Left colon (tissue), 2 donors: ENCODE measurements around the gene NLRP9. TPM values are rescaled to one million over a fixed set of nuclear protein-coding genes. Genes with fewer than 3 reads are reported as not detected.

Experiments
- ATAC-seq: fragments of 200-7000 bp; cut with Tn5 transposase; one replicate; pipeline ENCODE4 v1.9.1; 2020; ENCODE audit warnings: mild to moderate bottlenecking, moderate library complexity
- DNase-seq, 2 donors: peaks; one replicate each; pipeline ENCODE4 v3.0.0-alpha.2; 2020
- intact Hi-C, 2 donors: fragments of 100-400 bp; cut with DNase I in 1 of 2; cut with micrococcal nuclease in 1 of 2; formaldehyde crosslinking; loops; one replicate each; pipeline versions ENCODE4 v1.11.2 to v1.14.0; 2022; cut with DNase I, micrococcal nuclease
- total RNA-seq, 2 donors: library from RNA; stranded (reverse); fragmentation: NEBNext Ultra II Directional; extraction: Animal tissue kit (Norgen Biotek cat#: 25700); gene quantifications; one replicate each; pipeline ENCODE4 v1.2.1, GENCODE V29; 2021
- donor health status: DM: no; HTN: no; CAD: no.
- donor health status: DM: yes; HTN: yes; CAD: no.

Gene NLRP9
- total RNA-seq, 2 donors from 2014 or later: not detected

DNA sequence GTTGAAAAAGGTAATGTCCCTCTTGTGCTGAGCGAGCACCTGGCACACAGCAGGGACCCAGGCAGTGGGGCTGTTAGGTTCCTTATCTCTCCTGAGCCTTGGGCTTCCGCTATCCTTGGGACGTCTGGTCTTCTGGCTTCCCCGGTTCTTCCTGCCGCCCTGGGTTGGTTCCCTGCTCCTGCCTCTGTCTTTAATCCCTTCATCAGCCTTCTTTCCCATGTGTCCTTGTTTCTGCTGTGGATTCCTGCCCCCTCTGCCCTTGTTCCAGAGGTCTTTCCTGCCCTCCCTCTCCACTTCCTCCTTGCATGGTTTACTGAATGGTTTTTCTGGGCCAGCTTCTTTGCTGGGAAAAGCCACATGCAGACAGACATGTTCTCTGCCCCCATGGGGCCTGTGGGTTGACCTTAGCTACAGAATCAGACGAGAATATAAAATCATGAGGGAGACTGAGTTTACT lies 60.6 kb downstream of the NLRP9 start:
- intact Hi-C loops: no loop called here
- DNase-seq (peak in 1 of 2 donors; percentile 49), ATAC-seq (peak; percentile 31)

- no peak for ATAC-seq
- no peak for DNase-seq
- intact Hi-C loops: no loop called here
Measured at GRCh38 chr19:55676889-55677505, 61.2 kb downstream of the NLRP9 start.

- no peak for ATAC-seq
- intact Hi-C loops: no loop called here
- no peak for DNase-seq
Measured at GRCh38 chr19:55676383-55676782, 61.8 kb downstream of the NLRP9 start.

DNA sequence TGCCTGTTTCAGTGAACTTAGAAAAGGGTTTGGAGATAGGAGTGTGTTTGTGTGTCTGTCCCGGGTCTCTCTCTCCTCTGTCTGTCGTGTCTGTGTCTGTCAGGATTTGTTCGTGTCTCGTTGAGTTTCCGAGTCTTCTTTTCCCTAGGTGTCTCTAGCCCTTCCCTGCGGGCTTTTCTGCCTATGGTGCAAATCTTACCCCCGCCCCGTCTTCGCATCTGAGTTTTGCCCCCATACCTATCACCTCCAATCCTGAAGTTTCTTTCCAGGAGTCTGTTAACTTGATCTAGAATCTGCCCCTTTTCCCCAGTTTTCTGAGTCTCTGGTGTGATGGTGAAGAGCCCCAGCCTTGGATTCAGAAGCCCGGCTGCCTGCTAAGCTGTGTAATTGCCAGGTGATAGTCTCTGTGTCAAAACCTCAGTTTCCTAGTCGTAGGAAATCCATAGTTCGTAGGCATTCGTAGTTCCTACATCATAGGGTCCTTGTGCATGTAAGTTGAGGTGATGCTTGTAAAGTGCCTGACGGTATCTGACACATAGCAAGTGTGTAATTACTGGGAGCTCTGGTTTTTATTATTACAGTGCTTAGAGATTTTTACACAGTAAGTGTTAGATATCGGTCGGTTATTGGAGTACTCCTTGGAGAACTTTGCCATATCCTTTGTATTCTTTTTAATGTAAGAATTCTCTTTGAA lies 62.4 kb downstream of the NLRP9 start:
- DNase-seq (no peak), ATAC-seq (peak; percentile 1)
- intact Hi-C loops: no loop called here

- peak; percentile 88 for ATAC-seq
- intact Hi-C loops: no loop called here
- peak; percentile 97 to 98 for DNase-seq
Measured at GRCh38 chr19:55674841-55675660, 63.2 kb downstream of the NLRP9 start, which contains the start of gene EPN1. Gene EPN1, plus strand, starts transcription at chr19:55675226. Its CDS starts 3,402 bp downstream, at chr19:55678628.

DNA sequence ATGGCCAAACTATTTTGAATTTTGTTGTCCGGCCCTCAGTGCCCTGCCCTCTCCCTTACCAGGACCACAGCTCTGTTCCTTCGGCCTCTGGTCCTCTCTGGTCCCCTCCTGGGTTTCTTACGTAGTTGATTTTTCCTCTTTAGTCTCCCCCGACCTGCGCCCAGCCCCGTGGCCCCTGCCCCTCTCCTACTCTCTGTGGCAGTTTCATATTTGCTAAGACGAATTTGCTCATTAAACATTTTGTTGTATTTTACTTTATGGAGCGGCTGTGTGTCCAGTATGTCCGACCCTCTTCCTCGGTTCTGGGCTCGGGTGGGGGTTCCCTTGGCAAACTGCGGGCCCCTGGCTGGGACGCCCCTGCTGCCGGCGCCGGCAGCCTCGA lies 63.8 kb downstream of the NLRP9 start:
- DNase-seq (no peak), ATAC-seq (no peak)
- intact Hi-C loops: no loop called here

- ATAC-seq (no peak), DNase-seq (no peak)
- intact Hi-C loops: no loop called here
Measured at GRCh38 chr19:55673889-55674288, 64.3 kb downstream of the NLRP9 start.

- intact Hi-C loops: no loop called here
- ATAC-seq (no peak), DNase-seq (no peak)
Measured at GRCh38 chr19:55673465-55673864, 64.7 kb downstream of the NLRP9 start.

- DNase-seq (no peak), ATAC-seq (no peak)
- intact Hi-C loops: no loop called here
Measured at GRCh38 chr19:55672418-55672817, 65.8 kb downstream of the NLRP9 start.

GRCh38 chr19:55671054-55671378 lies 67.2 kb downstream of the NLRP9 start:
- intact Hi-C loops: no loop called here
- DNase-seq (no peak), ATAC-seq (no peak)

DNA sequence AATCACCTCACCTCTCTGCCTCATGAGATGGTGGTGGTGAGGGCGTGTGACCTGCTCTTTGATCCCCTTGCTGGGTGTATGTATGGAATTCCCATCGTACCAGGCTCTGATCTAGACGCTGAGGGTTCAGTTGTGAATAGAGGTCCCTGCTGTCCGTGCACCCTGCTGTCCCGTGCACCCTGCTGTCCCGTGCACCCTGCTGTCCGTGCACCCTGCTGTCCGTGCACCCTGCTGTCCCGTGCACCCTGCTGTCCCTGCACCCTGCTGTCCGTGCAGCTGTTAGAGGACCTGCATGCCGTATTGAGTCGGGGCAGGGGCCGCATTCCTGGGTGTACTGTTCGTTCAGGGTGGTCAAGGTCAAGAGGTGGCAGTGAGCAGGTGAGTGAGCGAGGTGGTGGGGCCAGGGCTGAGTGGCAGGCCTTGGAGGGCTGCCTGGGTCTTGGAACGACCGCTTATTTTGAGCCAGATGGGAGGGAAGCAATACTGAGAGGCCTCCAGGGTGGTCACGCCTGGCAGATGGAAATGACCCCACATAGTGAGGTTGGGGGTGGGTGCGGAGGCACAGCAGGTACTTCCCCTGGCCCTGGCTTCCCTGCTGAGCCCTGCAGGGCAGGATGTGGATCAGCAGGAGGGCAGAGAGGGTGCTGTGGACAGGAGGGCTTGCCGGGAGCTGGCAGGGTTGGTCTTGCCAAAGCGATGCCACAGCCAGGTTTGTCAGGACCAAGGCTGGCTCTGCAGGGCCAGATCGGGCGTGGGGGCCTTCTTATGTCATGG lies 67.7 kb downstream of the NLRP9 start:
- DNase-seq (peak in 1 of 2 donors; percentile 39), ATAC-seq (no peak)
- intact Hi-C loops: no loop called here

DNA sequence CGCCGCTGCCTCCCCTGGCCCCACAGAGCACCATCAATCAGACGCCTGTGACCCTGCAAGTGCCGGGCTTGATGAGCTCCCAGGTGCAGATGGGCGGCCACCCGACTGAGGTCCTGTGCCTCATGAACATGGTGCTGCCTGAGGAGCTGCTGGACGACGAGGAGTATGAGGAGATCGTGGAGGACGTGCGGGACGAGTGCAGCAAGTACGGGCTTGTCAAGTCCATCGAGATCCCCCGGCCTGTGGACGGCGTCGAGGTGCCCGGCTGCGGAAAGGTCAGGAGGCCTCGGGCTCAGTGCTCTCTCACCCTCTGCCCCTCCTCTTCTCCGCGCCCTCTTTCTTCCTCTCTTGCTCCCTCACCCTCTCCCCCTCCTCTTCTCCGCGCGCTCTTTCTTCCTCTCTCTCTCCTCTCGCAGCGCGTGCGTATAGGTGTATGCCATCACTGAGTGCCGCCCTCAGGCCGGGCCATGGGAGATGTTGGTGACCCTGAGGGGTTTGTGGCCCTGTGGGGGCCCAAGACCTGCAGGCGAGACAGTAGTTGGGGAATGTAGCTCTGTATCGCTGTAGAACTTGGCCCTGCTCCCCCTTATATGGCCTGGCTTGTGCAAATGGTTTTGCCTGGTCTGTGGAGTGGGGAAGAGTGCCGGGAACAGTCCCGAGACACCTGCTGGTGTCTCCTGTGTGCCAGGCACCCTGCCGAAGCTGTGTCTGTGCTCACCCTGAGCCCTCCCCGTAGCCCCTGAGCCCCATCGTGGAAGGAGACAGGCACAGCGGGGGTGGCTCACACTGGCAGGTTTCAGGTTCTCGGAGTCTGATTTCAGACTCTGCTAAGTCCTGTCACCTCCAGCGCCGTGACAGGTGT lies 68.6 kb downstream of the NLRP9 start:
- no peak for ATAC-seq
- intact Hi-C loops: no loop called here

GRCh38 chr19:55668603-55669348 lies 69.4 kb downstream of the NLRP9 start:
- intact Hi-C loops: no loop called here
- DNase-seq: no peak
- no peak for ATAC-seq

More for the DNA sequence above, 68.6 kb downstream of the NLRP9 start:
- DNase-seq: no peak

GRCh38 chr19:55667958-55668357 lies 70.2 kb downstream of the NLRP9 start:
- intact Hi-C loops: no loop called here
- DNase-seq (peak in 1 of 2 donors; percentile 39), ATAC-seq (peak; percentile 80)

DNA sequence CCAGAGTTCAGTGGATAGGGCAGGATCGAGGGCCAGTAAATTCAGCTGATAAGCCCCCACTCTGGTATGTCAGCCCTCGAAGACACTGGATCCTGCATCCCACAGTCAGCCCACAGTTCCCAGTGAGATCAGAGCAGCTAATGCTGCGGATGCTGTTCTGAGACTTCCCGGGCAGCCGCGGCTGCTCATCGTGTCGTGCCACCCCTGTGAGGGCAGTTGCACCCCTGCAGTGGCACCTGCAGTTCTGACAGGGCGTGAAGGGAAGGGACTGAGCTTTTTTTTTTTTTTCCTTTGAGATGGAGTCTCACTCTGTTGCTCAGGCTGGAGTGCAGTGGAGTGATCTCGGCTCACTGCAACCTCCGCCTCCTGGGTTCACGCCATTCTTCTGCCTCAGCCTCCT lies 70.7 kb downstream of the NLRP9 start:
- no peak for ATAC-seq
- intact Hi-C loops: no loop called here
- DNase-seq: no peak

GRCh38 chr19:55667006-55667381 lies 71.2 kb downstream of the NLRP9 start:
- intact Hi-C loops: no loop called here

GRCh38 chr19:55666343-55667005 lies 71.7 kb downstream of the NLRP9 start:
- DNase-seq: no peak
- intact Hi-C loops: no loop called here
- no peak for ATAC-seq

More at GRCh38 chr19:55667006-55667381, 71.2 kb downstream of the NLRP9 start:
- DNase-seq: no peak
- ATAC-seq: no peak
